ENCODE results near the gene DHX34. TPM values are rescaled to one million over a fixed set of nuclear protein-coding genes. Genes with fewer than 3 reads are reported as not detected.

The DHX34 gene
- total RNA-seq, 1 donor: 11.6 TPM

DNA sequence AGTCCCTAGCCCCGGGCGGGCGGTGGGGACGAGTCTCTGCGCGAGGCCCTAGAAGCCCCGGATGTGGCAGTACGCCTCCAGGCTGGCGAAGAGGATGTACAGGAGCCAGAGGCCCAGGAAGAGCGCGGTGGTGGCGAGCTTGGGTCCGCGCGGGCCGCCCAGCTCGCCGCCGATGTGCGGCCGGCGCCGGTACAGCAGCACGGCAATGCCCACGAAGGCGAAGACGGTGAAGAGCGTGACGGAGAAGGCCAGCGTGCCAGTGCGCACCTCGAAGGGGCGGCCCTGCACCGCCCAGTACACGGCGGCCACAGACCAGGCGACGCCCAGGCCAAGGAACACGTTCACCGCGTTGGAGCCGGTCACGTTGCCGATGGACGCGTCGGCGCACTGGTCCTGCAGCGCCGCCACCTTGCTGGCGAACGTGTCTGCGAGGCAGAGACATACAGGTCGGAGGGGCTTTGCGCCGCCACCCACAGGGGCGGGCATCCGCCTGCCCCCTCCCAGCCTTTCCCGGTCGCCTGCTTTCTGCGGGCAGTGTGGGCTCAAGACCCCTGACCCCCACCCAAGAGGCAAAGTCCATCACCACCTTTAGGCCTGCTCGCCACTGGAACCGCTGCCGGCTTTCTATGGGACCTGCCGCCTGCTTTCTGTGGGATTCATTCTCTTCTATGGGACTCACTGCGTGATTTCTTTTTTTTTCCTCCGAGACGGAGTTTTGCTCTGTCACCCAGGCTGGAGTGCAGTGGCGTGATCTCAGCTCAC is 81.1 kb downstream of the DHX34 start:
- TF ChIP-seq, protein P1, sequence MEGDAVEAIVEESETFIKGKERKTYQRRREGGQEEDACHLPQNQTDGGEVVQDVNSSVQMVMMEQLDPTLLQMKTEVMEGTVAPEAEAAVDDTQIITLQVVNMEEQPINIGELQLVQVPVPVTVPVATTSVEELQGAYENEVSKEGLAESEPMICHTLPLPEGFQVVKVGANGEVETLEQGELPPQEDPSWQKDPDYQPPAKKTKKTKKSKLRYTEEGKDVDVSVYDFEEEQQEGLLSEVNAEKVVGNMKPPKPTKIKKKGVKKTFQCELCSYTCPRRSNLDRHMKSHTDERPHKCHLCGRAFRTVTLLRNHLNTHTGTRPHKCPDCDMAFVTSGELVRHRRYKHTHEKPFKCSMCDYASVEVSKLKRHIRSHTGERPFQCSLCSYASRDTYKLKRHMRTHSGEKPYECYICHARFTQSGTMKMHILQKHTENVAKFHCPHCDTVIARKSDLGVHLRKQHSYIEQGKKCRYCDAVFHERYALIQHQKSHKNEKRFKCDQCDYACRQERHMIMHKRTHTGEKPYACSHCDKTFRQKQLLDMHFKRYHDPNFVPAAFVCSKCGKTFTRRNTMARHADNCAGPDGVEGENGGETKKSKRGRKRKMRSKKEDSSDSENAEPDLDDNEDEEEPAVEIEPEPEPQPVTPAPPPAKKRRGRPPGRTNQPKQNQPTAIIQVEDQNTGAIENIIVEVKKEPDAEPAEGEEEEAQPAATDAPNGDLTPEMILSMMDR (IDR thresholded peaks at IDR 0.05; ENCODE audit: insufficient read depth, low read length): peak; percentile 13
- peak overlapping the region; percentile 17 for H3K4me3 ChIP-seq (ENCODE audit: low read depth, low read length)
- peak; percentile 28 for DNase-seq (ENCODE audit: low read depth)

GRCh38 chr19:47432091-47432490 is 83.0 kb downstream of the DHX34 start:
- DNase-seq (ENCODE audit: low read depth): no peak
- TF ChIP-seq, protein P1 (IDR thresholded peaks at IDR 0.05; ENCODE audit: insufficient read depth, low read length): no peak
- no peak overlapping the region for H3K4me3 ChIP-seq (ENCODE audit: low read depth, low read length)

Other genes starting within 250 kb of the DHX34 start
- 20.4 and 24.0 TPM in 2 replicates for gene ZC3H4, start 235.5 kb upstream of the DHX34 start, total RNA-seq (ENCODE audit: low replicate concordance)
- gene SAE1, start 218.5 kb upstream of the DHX34 start, total RNA-seq (ENCODE audit: low replicate concordance): 70.2 and 140 TPM in 2 replicates
- gene BBC3, start 118.1 kb upstream of the DHX34 start, total RNA-seq (ENCODE audit: low replicate concordance): 9.2 and 12.9 TPM in 2 replicates
- gene CCDC9, start 92.8 kb upstream of the DHX34 start, total RNA-seq (ENCODE audit: low replicate concordance): 6.5 and 16.3 TPM in 2 replicates
- gene INAFM1, start 74.4 kb upstream of the DHX34 start, total RNA-seq (ENCODE audit: low replicate concordance): 1.6 and 2.3 TPM in 2 replicates
- gene C5AR1, start 39.5 kb upstream of the DHX34 start, total RNA-seq (ENCODE audit: low replicate concordance): 0.09 TPM in 1 of 2 replicates, not detected in the other
- gene C5AR2, start 17.1 kb upstream of the DHX34 start, total RNA-seq (ENCODE audit: low replicate concordance): 0.33 and 0.63 TPM in 2 replicates
- 14.5 and 33.9 TPM in 2 replicates for gene MEIS3, start 70.2 kb downstream of the DHX34 start, total RNA-seq (ENCODE audit: low replicate concordance)
- not detected in 2 replicates for gene SLC8A2, start 122.6 kb downstream of the DHX34 start, total RNA-seq (ENCODE audit: low replicate concordance)
- gene KPTN, start 134.9 kb downstream of the DHX34 start, total RNA-seq (ENCODE audit: low replicate concordance): 2.5 and 2.9 TPM in 2 replicates
- 63.4 and 66.0 TPM in 2 replicates for gene NAPA, start 165.7 kb downstream of the DHX34 start, total RNA-seq (ENCODE audit: low replicate concordance)
- gene ZNF541, start 223.8 kb downstream of the DHX34 start, total RNA-seq (ENCODE audit: low replicate concordance): 0.27 and 0.41 TPM in 2 replicates

Measured in fibroblast of the aortic adventitia (primary cell).